Vagina (tissue), 2 donors: ENCODE results near the gene TNFAIP1. TPM values are rescaled to one million over a fixed set of nuclear protein-coding genes. Genes with fewer than 3 reads are reported as not detected.

Source experiments
- DNase-seq, 2 donors: peaks; one replicate each; pipeline ENCODE4 v3.0.0-alpha.2; 2017; ENCODE audit errors: extremely low spot score in 2 of 2
- H3K27ac ChIP-seq: fragments of 200-600 bp; sonication (generic); one replicate; pipeline ENCODE4 v1.5.1; 2019
- H3K27me3 ChIP-seq: fragments of 200-600 bp; sonication (generic); one replicate; pipeline ENCODE4 v1.5.1; 2019
- H3K36me3 ChIP-seq, 2 donors: fragments of 200-600 bp; sonication (generic); one replicate each; pipeline ENCODE4 v1.5.1; 2017 to 2019
- H3K4me1 ChIP-seq: fragments of 200-600 bp; sonication (generic); one replicate; pipeline ENCODE4 v1.5.1; 2019
- H3K4me3 ChIP-seq, 2 donors: fragments of 200-600 bp; sonication (generic); 1 replicate in 1 of 2; 2 replicates in 1 of 2; pipeline ENCODE4 v1.5.1; 2016 to 2019
- H3K9me3 ChIP-seq: fragments of 200-600 bp; sonication (generic); one replicate; pipeline ENCODE4 v1.5.1; 2019
- POLR2A ChIP-seq, 2 donors: fragments of 450-650 bp; IDR thresholded peaks; one replicate each; pipeline ENCODE4 v1.6.1; 2017; ENCODE audit warnings: antibody characterized with exemption in 2 of 2, mild to moderate bottlenecking in 2 of 2, moderate library complexity in 2 of 2
- POLR2AphosphoS5 ChIP-seq, 2 donors: sonication (generic); formaldehyde crosslinking; IDR thresholded peaks; one replicate each; pipeline ENCODE4 v1.9.0; 2017; ENCODE audit warnings: antibody characterized with exemption in 2 of 2, mild to moderate bottlenecking in 2 of 2, low read depth in 1 of 2; ENCODE audit not compliant: insufficient read depth in 1 of 2
- intact Hi-C: fragments of 100-400 bp; cut with DNase I; formaldehyde crosslinking; loops from one replicate; pipeline ENCODE4 v1.15.1; 2023
- total RNA-seq: library from RNA; depleted of rRNA; stranded (reverse); fragments of >200 nt; gene quantifications from one replicate; pipeline ENCODE4 v1.2.3, GENCODE V29; 2016
- TF ChIP-seq, protein P1 (sequence below), 3 experiments: fragments of 450-650 bp in 2 of 3; fragments of 200-600 bp in 1 of 3; sonication (generic) in 1 of 3; IDR thresholded peaks; one replicate each; pipeline ENCODE4 v1.5.1; 2017 to 2019; ENCODE audit warnings: antibody characterized with exemption in 3 of 3, mild to moderate bottlenecking in 2 of 3, moderate library complexity in 2 of 3

TNFAIP1 gene
- total RNA-seq, 1 donor from 2014 or later, result 27.3 TPM

DNA sequence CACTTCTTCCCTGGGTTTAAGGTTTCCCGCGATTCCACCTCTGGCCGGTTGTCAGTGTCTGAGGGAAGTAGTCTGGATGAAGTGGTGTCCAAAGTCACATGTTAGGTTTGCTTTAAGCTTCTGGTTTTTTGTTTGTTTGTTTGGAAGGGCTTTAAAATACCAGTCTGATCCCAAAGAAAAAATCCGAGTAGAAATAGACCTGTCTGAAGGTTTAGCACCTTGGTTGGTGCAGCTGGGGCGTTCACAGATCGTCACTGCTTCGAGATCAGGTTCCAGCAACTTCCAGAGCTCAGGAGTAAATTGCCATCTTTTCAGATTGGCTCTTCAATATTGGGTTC, 16.0 kb upstream of the TNFAIP1 start:
- Histone ChIP-seq H3K4me1 (peaks cover 19% of the 10 kb centered on the region), H3K27ac (peak overlapping the region; percentile 60), H3K9me3 (no peaks in the 10 kb centered on the region), H3K36me3 (no peaks in the 10 kb centered on the region), H3K4me3 (peak overlapping the region; percentile 63 to 71), H3K27me3 (no peaks in the 10 kb centered on the region)
- TF ChIP-seq, protein P1, sequence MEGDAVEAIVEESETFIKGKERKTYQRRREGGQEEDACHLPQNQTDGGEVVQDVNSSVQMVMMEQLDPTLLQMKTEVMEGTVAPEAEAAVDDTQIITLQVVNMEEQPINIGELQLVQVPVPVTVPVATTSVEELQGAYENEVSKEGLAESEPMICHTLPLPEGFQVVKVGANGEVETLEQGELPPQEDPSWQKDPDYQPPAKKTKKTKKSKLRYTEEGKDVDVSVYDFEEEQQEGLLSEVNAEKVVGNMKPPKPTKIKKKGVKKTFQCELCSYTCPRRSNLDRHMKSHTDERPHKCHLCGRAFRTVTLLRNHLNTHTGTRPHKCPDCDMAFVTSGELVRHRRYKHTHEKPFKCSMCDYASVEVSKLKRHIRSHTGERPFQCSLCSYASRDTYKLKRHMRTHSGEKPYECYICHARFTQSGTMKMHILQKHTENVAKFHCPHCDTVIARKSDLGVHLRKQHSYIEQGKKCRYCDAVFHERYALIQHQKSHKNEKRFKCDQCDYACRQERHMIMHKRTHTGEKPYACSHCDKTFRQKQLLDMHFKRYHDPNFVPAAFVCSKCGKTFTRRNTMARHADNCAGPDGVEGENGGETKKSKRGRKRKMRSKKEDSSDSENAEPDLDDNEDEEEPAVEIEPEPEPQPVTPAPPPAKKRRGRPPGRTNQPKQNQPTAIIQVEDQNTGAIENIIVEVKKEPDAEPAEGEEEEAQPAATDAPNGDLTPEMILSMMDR (IDR thresholded peaks at IDR 0.05), result no peak
- TF ChIP-seq POLR2AphosphoS5 (IDR thresholded peaks at IDR 0.05; ENCODE audit: insufficient read depth in 1 of 2, low read depth in 1 of 2) (no peak), POLR2A (IDR thresholded peaks at IDR 0.05) (no peak)
- intact Hi-C loops, result no loop called here
- no peak for DNase-seq

DNA sequence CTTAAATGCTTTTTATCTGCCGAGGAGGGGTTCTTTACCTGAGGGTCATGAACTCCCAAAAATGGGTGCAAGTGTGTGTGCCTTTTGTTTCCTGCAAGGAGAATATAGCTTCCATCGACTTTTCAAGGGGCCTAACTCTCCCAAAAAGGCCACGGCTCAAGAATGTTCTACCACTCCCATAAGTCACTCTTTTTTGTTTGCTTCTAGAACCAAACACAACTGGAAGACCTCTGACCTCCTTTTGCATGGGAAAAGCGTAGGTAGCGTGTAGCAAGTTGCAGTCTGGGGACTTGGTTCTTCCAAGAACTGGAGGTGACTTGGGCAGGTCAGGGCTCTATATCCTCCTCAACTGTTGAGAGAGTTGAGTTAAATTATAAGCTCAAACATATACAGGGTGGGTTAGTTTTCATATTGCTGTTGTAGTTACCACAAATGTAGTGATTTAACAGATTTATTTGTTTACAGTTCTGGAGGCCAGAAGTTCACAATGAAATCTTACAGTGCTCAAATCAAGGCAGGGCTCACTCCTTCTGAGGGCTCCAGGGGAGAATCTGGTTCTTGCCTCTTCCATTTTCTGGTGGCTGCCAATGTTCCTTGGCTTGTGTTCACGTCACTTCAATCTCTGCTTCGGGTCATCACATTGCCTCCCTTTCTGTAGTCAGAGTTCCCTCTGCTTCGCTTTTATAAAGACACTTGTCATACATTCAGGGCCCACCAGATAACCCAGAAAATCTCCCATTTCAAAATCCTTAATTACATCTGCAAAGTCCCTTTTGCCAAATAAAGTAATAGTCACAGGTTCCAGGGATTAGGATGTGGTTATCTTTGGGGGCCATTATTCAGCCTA, 15.1 kb upstream of the TNFAIP1 start:
- peaks cover 19% of the 10 kb centered on the region for H3K4me1 ChIP-seq
- no peaks in the 10 kb centered on the region for H3K27me3 ChIP-seq
- H3K4me3 ChIP-seq, result peak overlapping the region in 1 of 2 donors; percentile 63
- no peaks in the 10 kb centered on the region for H3K9me3 ChIP-seq
- no peak for DNase-seq
- H3K36me3 ChIP-seq, result no peaks in the 10 kb centered on the region
- intact Hi-C loops, result no loop called here
- TF ChIP-seq POLR2AphosphoS5 (IDR thresholded peaks at IDR 0.05; ENCODE audit: insufficient read depth in 1 of 2, low read depth in 1 of 2) (no peak), POLR2A (IDR thresholded peaks at IDR 0.05) (no peak)
- TF ChIP-seq, protein P1 (IDR thresholded peaks at IDR 0.05), result no peak
- H3K27ac ChIP-seq, result no peak overlapping the region

DNA sequence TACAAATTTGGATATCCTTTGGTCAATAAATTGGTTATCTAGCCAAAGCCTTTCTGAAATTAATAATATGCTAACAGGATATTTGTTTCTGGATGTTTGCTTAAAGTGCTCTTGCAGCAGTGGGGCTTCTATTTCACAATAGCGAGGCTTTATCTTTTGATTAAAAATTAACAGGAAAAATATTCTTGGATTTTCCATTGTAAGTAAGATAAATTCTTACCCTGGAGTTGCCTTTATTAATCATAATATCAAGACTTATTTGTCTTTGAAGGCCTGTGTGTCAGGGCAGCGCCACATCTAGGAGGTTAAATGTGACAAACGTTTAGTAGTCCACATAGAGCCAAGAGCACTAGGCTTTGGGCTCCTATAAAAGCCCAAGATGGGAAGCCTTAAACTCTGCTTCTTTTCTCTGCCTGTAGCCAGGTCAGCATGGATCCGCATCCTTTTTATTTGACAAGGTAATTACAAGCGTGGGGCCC, 11.3 kb upstream of the TNFAIP1 start:
- no peak overlapping the region for H3K4me3 ChIP-seq
- H3K4me1 ChIP-seq, result peaks cover 10% of the 10 kb centered on the region
- no peaks in the 10 kb centered on the region for H3K9me3 ChIP-seq
- TF ChIP-seq POLR2A (IDR thresholded peaks at IDR 0.05) (no peak), POLR2AphosphoS5 (IDR thresholded peaks at IDR 0.05; ENCODE audit: insufficient read depth in 1 of 2, low read depth in 1 of 2) (no peak)
- TF ChIP-seq, protein P1 (IDR thresholded peaks at IDR 0.05), result no peak
- intact Hi-C loops, result no loop called here
- no peak overlapping the region for H3K27ac ChIP-seq
- H3K27me3 ChIP-seq, result no peaks in the 10 kb centered on the region
- peaks cover 0 to 16% of the 10 kb centered on the region in 2 donors for H3K36me3 ChIP-seq
- peak in 1 of 2 donors; percentile 18 for DNase-seq

DNA sequence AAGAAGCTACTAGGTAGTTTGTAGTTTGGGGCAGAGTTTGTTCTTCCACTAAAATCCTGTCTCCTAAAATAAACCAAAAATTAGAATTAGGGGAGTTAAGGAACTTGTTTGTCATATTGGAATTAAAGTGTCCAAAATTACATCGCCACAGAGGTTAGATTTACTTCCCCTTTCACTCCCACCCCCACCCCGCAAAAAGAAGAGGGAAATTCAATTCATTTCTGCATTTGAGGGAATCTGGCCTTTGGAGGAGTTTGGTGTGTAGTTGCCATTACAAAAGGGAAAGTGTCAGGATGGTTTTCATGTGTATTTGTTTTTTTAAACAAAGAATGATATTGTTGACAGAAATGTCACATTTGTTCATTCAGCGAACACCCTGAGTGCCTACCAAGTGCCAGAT, 10.8 kb upstream of the TNFAIP1 start:
- Histone ChIP-seq H3K4me3 (no peak overlapping the region), H3K36me3 (peaks cover 0 to 20% of the 10 kb centered on the region in 2 donors), H3K27ac (no peak overlapping the region), H3K4me1 (peaks cover 6% of the 10 kb centered on the region), H3K9me3 (no peaks in the 10 kb centered on the region), H3K27me3 (no peaks in the 10 kb centered on the region)
- no peak for TF ChIP-seq POLR2A (IDR thresholded peaks at IDR 0.05)
- no peak for TF ChIP-seq POLR2AphosphoS5 (IDR thresholded peaks at IDR 0.05; ENCODE audit: insufficient read depth in 1 of 2, low read depth in 1 of 2)
- TF ChIP-seq, protein P1 (IDR thresholded peaks at IDR 0.05), result no peak
- intact Hi-C loops, result no loop called here
- DNase-seq, result no peak

DNA sequence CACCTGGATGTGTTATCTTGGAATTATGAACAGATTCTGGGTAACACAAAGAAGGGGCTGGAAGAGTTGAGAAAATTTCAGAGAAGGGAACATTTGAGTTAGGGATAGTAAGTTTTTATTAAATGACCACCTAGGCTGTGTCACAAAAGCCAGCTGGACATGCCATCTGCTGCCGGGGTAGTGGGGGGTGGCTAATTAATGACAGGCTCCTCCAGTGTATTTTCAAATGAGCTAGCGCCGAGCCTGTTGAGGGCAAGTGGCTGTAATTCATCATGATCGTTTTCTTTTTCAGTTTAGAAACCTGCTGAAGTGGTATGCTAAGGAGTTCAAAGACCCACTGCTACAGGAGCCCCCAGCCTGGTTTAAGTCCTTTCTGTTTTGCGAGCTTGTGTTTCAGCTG, 10.3 kb upstream of the TNFAIP1 start:
- intact Hi-C loops, result no loop called here
- no peak overlapping the region for H3K27ac ChIP-seq
- H3K27me3 ChIP-seq, result no peaks in the 10 kb centered on the region
- H3K9me3 ChIP-seq, result no peaks in the 10 kb centered on the region
- no peak overlapping the region for H3K4me3 ChIP-seq
- H3K36me3 ChIP-seq, result peaks cover 0 to 20% of the 10 kb centered on the region in 2 donors
- DNase-seq, result peak in 1 of 2 donors; percentile 42
- TF ChIP-seq POLR2AphosphoS5 (IDR thresholded peaks at IDR 0.05; ENCODE audit: insufficient read depth in 1 of 2, low read depth in 1 of 2) (no peak), POLR2A (IDR thresholded peaks at IDR 0.05) (no peak)
- TF ChIP-seq, protein P1 (IDR thresholded peaks at IDR 0.05), result no peak
- H3K4me1 ChIP-seq, result peaks cover 1% of the 10 kb centered on the region
